Stimulated activated CD4-positive, alpha-beta T cell treated with anti-CD3 and anti-CD28 coated beads, Interleukin-12 subunit alpha, Interleukin-12 subunit beta, amount 100 ng/mL, for 4 hours (primary cell): ENCODE measurements around the gene MYCL.
A peak's percentile ranks its signal among the peaks of the same experiment; 100 is the strongest.

Experiments
- DNase-seq: peaks from one replicate; pipeline ENCODE4 v3.0.0-alpha.2; 2020

Gene MYCL, protein sequence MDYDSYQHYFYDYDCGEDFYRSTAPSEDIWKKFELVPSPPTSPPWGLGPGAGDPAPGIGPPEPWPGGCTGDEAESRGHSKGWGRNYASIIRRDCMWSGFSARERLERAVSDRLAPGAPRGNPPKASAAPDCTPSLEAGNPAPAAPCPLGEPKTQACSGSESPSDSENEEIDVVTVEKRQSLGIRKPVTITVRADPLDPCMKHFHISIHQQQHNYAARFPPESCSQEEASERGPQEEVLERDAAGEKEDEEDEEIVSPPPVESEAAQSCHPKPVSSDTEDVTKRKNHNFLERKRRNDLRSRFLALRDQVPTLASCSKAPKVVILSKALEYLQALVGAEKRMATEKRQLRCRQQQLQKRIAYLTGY

DNA sequence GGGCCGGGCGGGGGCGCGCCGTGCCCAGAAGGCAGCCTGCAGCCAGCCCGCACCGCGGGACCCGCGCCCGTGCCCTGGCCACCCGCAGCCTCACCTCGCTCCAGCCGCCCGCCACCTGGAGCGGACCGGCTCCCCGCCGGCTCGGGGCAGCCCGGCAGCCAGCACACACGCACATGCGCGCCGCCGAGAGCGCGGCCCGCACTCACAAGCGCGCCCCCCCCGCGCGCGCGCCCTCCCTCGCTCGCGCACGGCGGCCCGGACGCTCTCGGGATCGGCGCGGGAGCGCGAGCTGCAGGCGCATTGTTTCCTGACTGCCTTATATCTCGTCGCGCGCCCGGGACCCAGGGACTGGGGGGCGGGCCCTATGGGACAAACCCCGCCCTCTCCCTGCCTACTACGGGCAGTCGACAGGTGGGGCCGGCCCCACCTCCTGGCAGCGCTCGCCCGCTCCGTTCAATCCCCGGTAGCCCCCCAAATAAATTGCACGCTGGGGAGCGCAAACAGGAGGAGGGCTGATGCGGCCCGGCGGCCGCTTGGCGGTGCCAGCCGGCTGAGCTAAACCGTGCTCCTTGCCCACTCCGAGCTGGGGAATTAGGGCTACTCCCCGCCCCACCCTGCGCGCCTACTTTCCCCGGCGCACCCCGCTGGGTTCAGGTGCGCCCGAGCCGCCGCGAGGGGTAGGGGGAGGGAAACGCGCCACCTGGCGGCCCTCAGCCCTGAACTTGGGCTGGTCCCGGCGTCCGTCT, at the start of gene MYCL:
Gene MYCL (minus strand): TSS at position 204 of the 746 bp plus-strand sequence. CDS start 483 bp downstream, outside the sequence.
- peak; percentile 68 for DNase-seq

DNA sequence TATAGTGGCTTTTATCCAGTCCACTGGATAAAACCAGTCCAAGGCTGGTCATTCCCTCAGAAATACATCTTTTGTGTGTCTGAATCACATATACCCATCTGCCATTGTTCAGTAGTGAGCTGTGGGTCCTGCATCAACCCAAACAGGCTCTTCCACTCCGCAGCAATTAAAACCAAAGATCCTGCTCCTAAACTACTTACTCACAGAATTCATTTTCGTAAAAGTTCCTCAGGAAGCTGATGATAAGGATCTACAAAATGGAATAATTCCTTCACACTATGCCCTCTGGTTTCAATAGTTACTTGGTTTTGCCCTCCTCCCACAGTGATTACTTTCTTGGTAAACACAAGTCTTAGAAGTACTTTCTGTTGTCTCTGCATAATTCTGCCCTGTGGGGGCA, 48.2 kb upstream of the MYCL start:
- DNase-seq = no peak

- DNase-seq = no peak
These were observed 45.5 kb upstream of the MYCL start for GRCh38 chr1:39947260-39947659.

DNA sequence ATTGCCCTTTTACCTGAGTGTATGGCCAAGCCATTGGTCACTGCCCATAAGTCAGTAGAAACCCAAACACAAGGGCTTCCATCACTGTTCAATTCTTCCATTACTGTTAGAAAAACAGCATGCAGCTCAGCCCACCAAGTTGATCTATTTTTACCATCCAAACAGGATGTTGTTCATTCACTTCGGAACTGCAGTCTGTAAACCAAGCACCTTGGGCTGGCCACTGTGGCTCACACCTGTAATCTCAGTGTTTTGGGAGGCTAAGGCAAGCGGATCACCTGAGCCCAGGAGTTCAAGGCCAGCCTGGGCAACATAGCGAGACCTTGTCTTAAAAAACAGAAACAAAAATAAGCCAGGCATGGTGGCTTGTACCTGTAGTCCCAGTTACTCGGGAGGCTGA, 44.5 kb upstream of the MYCL start:
- DNase-seq = no peak

DNA sequence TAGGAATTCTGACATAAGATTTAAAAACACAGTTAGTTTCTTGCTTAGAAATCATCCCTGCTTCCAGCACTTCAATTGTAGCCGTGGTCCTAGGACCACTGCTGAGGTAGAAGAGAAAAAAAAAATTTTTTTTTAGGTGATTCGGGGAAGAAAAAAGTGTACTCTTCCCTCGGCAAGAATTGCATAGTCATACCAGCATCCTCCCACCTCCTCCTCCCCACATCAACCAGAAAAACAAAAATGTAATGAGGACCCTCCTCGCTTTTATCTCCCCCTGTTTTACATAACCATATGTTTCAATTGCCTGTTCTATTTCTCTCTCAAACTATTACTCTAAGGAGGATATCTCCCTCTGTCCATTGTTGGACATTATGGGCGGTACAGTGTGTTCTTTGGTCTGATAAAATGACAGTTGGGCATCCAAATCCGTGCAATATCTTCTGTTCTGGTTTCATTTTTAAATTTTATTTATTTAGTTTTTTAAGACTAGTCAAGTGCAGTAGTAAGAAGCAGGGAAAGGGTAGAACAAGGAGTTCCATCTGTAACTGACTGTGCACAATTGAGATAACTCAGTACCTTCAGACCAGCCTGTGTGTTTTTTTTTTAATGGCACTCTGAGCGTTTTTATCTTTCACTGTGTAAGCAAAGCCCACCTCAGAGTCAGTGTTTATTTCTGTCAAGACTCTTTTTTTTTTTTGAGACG, 42.8 kb upstream of the MYCL start:
- DNase-seq = no peak

DNA sequence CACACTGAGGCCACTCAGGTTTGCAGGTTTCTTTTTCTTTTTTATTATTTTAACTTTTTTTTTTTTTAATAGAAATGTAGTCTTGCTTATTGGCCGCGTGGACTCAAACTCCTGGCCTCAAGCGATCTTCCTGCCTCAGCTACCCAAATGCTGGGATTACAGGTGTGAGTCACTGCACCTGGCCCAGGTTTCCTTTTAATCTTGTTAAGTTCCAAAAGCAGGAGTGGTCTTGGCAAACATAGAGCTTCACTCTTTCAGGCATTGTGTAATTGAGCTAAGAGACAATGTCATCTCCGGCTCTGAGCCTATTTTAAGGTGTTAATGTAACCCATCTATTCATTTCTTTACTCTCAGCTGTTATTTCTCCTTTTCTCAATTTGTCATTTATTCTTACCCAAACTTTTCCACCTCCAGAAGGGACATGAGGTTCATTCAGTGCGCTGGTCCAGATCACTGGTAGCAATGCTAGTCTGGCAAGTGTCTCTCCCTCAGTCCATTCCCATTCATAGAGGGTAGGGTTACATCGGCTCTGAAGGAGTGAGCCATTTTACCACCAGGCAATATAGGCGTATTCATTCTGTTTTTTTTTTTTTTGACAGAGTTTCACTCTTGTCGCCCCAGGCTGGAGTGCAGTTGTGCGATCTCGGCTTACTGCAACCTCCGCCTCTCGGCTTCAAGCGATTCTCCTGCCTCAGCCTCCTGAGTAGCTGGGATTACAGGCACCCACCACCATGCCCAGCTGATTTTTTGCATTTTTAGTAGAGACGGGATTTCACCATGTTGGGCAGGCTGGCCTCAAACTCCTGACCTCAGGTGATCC, 42.0 kb upstream of the MYCL start:
- no peak for DNase-seq

GRCh38 chr1:39940980-39941871, 39.5 kb upstream of the MYCL start:
- no peak for DNase-seq

DNA sequence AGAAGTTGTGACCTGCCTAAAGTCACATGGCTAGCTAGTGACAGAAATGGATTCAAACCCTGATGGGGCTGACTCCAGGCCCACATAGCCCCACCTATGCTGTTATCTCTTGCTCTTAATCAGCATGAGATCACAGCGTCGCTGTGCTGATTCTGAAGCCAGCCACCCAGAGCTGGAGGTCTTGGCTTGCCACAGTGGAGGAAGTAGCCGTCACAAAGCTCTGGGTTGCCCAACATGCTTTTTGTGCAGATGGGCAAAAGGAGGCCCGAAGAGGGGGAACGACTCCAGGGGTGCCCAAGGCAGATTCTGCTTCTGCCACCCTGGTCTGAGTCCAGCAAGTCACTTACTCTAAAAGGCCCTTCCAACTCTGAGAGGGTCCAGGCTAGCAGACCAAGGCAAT, 38.5 kb upstream of the MYCL start:
- no peak for DNase-seq

DNA sequence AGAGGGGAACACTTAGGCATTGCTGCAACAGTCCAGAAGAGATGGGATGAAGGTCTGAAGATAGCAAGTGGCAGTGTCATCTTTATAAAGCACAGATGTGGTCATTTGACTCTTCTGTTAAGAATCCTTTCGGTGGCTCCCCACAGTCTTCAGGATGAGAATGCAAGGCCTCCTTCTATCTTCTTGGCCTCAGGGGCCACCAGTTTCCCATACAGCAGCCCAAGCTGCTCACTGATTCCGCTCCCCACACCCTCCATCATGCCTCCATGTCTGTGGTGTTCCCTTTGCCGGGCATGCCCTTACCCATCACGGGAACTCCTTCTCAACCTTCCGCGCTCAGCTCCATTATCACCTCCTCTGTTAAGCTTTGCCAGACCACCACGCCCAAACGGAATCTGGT, 37.1 kb upstream of the MYCL start:
- DNase-seq = no peak

DNA sequence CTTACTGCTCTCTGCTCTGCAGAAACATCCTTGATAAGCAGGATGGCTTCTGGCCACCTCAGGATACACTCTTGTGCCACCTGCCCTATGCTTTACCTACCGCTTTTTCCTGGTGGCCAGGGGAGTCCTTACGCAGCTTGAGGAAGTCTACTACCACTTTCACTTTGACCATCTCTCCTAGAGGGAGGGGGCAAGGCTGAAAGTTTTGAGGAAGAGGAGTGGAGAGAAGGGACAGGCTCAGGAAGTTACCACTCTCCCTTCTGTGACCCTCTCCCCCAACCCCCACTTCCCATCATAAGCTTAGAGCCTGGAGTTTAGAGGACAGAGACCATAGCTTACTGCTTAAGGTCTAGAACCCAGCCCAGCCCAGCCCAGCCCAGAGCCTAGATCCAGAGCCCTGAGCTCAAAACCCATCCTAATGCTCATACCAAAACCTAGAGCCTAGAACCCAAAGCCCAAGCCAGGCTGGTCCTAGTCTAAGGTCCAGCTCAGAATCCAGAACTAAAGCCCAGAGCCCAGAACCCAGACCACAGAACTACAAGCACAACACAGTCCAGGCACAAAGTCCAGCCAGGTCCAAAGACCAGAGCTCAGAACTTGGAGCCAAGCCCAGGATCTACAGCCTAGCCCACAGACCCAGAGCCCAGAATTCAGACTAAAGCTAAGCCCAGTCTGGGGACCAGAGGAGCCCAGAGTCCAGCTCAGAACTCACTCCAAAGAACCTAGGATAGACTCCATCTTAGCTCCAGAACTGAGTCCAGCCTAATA, 35.2 kb upstream of the MYCL start:
- DNase-seq = no peak

GRCh38 chr1:39933956-39934941, 32.5 kb upstream of the MYCL start:
- DNase-seq = no peak

GRCh38 chr1:39928809-39929587, 27.3 kb upstream of the MYCL start:
- DNase-seq = no peak

DNA sequence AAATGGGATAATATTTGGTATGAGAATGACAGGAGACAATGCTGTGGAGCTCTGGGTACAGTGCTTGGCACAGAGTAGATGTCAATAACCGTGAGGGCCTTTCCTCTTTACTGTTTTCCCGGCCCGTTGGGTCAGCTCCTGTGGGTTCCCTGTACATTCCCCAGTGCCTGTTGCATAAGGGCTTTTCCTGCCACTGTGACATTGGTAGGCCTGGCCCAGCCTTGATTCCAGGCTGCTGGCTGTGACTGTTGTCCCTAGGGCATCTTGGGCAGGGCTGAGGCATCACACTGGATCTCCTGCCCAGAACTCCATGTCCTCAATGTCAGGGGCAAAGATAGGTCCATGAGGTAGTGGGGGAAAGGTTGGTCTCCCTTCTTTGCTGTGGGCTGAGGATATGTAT, 25.8 kb upstream of the MYCL start:
- DNase-seq = no peak

- no peak for DNase-seq
These were observed 25.1 kb upstream of the MYCL start for GRCh38 chr1:39926820-39927219.

- DNase-seq = no peak
These were observed 24.7 kb upstream of the MYCL start for GRCh38 chr1:39926343-39926793.

DNA sequence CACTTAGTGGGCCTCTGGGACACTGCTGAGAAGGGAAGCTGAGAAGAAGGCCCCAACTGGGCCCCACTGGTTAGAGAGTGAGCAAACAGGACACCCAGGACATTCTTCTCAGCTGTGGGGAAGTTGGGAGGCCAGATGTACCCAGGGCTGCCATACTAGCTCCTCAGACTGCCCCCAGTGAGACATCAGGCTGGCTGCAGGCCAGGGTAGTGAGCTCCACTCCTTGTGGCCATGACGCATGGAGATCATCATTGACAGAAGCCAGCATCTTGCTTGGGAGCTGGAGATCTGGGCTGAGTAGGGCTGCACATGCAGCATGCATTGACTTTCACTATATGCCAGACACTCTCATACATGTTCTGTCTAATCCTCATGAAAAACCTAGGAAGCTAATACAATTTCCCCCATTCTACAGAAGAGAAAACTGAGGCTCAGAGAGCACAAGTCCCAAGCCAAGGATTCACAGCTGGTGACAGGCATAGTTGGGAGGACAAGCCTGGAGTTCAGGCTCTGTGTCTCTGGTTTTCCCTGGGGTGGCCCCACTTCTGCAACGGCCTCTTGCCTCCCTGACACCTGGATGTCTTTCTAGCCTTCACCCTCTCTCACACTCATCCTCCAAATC, 24.1 kb upstream of the MYCL start:
- DNase-seq = no peak

- DNase-seq = no peak
These were observed 20.6 kb upstream of the MYCL start for GRCh38 chr1:39922251-39922688.

DNA sequence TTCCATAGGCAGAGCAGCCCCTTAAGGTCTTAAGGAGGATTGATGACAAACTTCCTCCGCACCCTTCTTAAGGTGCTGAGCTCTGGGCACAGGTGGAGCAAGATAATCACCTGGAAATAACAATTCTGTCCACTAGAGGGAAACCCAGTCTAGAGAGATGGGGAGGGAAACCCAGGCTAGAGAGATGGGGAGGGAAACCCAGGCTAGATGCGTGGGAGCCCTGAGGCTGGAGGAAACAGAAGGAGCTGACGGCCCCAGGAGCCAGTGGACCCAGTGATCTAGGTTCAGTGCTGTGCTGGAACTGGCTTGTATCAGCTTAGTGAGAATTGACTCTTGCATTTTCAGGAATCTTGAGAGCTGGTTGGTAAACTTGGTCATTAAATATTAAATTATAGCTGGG, 17.8 kb upstream of the MYCL start:
- peak; percentile 21 for DNase-seq
